Brain microvascular endothelial cell (primary cell): ENCODE results near the gene PSEN1.

ENCODE experiments used
- DNase-seq: peaks from one replicate; pipeline ENCODE4 v3.0.0-alpha.2; 2020
- H3K27ac ChIP-seq: fragments of 250-450 bp; sonication (Bioruptor Pico); 2 replicates; pipeline ENCODE4 v1.5.1; 2020; ENCODE audit warnings: mild to moderate bottlenecking, moderate library complexity
- H3K27me3 ChIP-seq: fragments of 250-450 bp; sonication (Bioruptor Pico); replicated peaks from 2 replicates; pipeline ENCODE4 v1.5.1; 2020; ENCODE audit warnings: mild to moderate bottlenecking
- H3K36me3 ChIP-seq: fragments of 250-450 bp; sonication (Bioruptor Pico); replicated peaks from 2 replicates; pipeline ENCODE4 v1.5.1; 2020; ENCODE audit warnings: mild to moderate bottlenecking
- H3K4me3 ChIP-seq: 2 replicates; pipeline ENCODE4 v1.5.1; 2011; ENCODE audit warnings: low read depth, mild to moderate bottlenecking, control low read depth, low read length, moderate library complexity
- CTCF ChIP-seq: IDR thresholded peaks from 2 replicates; pipeline ENCODE4 v1.5.1; 2011; ENCODE audit warnings: low read depth, mild to moderate bottlenecking, moderate library complexity, low read length, control low read depth, inconsistent platforms; ENCODE audit errors: missing control alignments
- in situ Hi-C: cut with HindIII; loops from 2 replicates; pipeline ENCODE4 v1.10.0; 2017; ENCODE audit warnings: low sequenced_read_pairs, low pct_ligation_motif_present

PSEN1 gene

GRCh38 chr14:73262427-73263183 is 126.3 kb downstream of the PSEN1 start:
- in situ Hi-C loops: no loop called here
- H3K27me3 ChIP-seq: no peaks in the 10 kb centered on the region

GRCh38 chr14:73263606-73264005 is 127.3 kb downstream of the PSEN1 start:
- no peaks in the 10 kb centered on the region for H3K27me3 ChIP-seq
- DNase-seq: no peak
- no peak for TF ChIP-seq CTCF
- H3K27ac ChIP-seq: no peak overlapping the region
- in situ Hi-C loops: no loop called here
- no peak overlapping the region for H3K4me3 ChIP-seq
- H3K36me3 ChIP-seq: no peaks in the 10 kb centered on the region

More at GRCh38 chr14:73262427-73263183, 126.3 kb downstream of the PSEN1 start:
- Histone ChIP-seq H3K4me3 (no peak overlapping the region), H3K36me3 (no peaks in the 10 kb centered on the region), H3K27ac (no peak overlapping the region)
- no peak for TF ChIP-seq CTCF
- DNase-seq: no peak

GRCh38 chr14:73264080-73264884 is 128.0 kb downstream of the PSEN1 start:
- DNase-seq: no peak
- Histone ChIP-seq H3K4me3 (no peak overlapping the region), H3K36me3 (no peaks in the 10 kb centered on the region), H3K27ac (no peak overlapping the region), H3K27me3 (no peaks in the 10 kb centered on the region)
- in situ Hi-C loops: no loop called here
- TF ChIP-seq CTCF: no peak

- H3K36me3 ChIP-seq: no peaks in the 10 kb centered on the region
- no peaks in the 10 kb centered on the region for H3K27me3 ChIP-seq
- H3K27ac ChIP-seq: no peak overlapping the region
- in situ Hi-C loops: no loop called here
- TF ChIP-seq CTCF: no peak
- no peak overlapping the region for H3K4me3 ChIP-seq
- DNase-seq: no peak
These were observed 128.8 kb downstream of the PSEN1 start for GRCh38 chr14:73264885-73265720.

- no peak for DNase-seq
- no peak for TF ChIP-seq CTCF
- H3K4me3 ChIP-seq: no peak overlapping the region
- H3K36me3 ChIP-seq: no peaks in the 10 kb centered on the region
- in situ Hi-C loops: no loop called here
- no peaks in the 10 kb centered on the region for H3K27me3 ChIP-seq
- H3K27ac ChIP-seq: no peak overlapping the region
These were observed 129.4 kb downstream of the PSEN1 start for GRCh38 chr14:73265721-73266046.
